ENCODE measurements around the gene WIPF1. TPM values are rescaled to one million over a fixed set of nuclear protein-coding genes. Genes with fewer than 3 reads are reported as not detected.

The WIPF1 gene
- total and polyA plus RNA-seq, 2 experiments from 2014 or later, result 8.3 to 16.7 TPM

DNA sequence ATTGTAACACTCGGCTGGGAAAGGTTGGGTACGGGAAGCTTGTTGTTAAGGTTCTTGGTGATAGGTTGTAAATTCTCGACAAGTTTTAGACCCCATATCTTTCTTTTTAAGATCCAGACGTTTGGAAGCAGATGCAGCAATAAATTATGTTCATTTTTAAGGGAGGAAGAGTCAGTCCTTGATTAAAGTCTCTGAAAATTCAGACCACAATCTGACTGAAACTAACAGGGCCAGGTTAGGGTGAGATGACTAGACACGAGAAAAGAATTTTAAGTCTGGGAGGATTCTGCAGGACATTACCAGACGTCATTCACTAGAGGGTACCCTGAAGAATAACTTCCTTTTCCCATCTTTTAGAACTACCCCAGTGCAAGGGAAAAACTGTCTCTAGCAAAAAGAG lies 16.1 kb downstream of the WIPF1 start:
- DNase-seq (ENCODE audit: low read depth in 1 of 2, low spot score in 1 of 2), result no peak
- Histone ChIP-seq H3K27ac (no peak overlapping the region), H3K9me3 (ENCODE audit: low read depth) (no peaks in the 10 kb centered on the region), H3K36me3 (no peaks in the 10 kb centered on the region), H3K4me3 (no peak overlapping the region), H3K27me3 (no peaks in the 10 kb centered on the region), H3K4me1 (ENCODE audit: low read depth) (peaks cover 4% of the 10 kb centered on the region)
- TF ChIP-seq CTCF (IDR thresholded peaks at IDR 0.05; ENCODE audit: low read depth, low read length), result no peak

GRCh38 chr2:174580951-174581350 lies 16.7 kb downstream of the WIPF1 start:
- Histone ChIP-seq H3K4me1 (ENCODE audit: low read depth) (peaks cover 4% of the 10 kb centered on the region), H3K9me3 (ENCODE audit: low read depth) (no peaks in the 10 kb centered on the region), H3K4me3 (no peak overlapping the region), H3K36me3 (no peaks in the 10 kb centered on the region), H3K27me3 (no peaks in the 10 kb centered on the region), H3K27ac (no peak overlapping the region)
- TF ChIP-seq CTCF (IDR thresholded peaks at IDR 0.05; ENCODE audit: low read depth, low read length), result no peak
- no peak for DNase-seq (ENCODE audit: low read depth in 1 of 2, low spot score in 1 of 2)

GRCh38 chr2:174577967-174578589 lies 19.5 kb downstream of the WIPF1 start:
- H3K9me3 ChIP-seq (ENCODE audit: low read depth), result no peaks in the 10 kb centered on the region
- H3K4me1 ChIP-seq (ENCODE audit: low read depth), result peaks cover 4% of the 10 kb centered on the region
- peak; percentile 81 for TF ChIP-seq CTCF (IDR thresholded peaks at IDR 0.05; ENCODE audit: low read depth, low read length)
- no peak overlapping the region for H3K4me3 ChIP-seq
- no peaks in the 10 kb centered on the region for H3K27me3 ChIP-seq
- peak; percentile 25 to 82 for DNase-seq (ENCODE audit: low read depth in 1 of 2, low spot score in 1 of 2)
- no peaks in the 10 kb centered on the region for H3K36me3 ChIP-seq
- no peak overlapping the region for H3K27ac ChIP-seq

- no peak for TF ChIP-seq CTCF (IDR thresholded peaks at IDR 0.05; ENCODE audit: low read depth, low read length)
- no peak overlapping the region for H3K27ac ChIP-seq
- H3K4me1 ChIP-seq (ENCODE audit: low read depth), result no peaks in the 10 kb centered on the region
- no peaks in the 10 kb centered on the region for H3K9me3 ChIP-seq (ENCODE audit: low read depth)
- H3K27me3 ChIP-seq, result no peaks in the 10 kb centered on the region
- H3K36me3 ChIP-seq, result peaks cover 3% of the 10 kb centered on the region
- H3K4me3 ChIP-seq, result no peak overlapping the region
- DNase-seq (ENCODE audit: low read depth in 1 of 2, low spot score in 1 of 2), result no peak
Observed at GRCh38 chr2:174575124-174575776, 22.4 kb downstream of the WIPF1 start.

DNA sequence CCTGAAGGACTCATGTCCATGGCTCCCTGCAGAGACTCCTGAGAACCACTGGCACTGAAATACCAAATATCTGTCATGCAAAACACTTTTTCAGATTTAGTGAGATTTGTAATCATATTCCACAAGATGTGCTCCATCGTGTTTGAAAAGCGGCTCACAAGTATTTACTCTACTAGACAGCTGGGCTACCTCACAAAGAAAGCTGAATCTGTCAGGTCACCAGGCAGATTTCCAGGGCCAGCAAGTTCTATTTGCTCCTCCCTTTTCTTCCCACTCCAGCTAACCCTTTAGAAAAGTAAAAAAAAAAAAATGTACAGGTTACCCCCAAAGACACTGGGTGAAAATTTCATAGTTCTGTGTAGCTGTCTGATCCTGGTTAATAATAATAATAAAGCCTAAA lies 22.9 kb downstream of the WIPF1 start:
- H3K9me3 ChIP-seq (ENCODE audit: low read depth), result no peaks in the 10 kb centered on the region
- no peak for TF ChIP-seq CTCF (IDR thresholded peaks at IDR 0.05; ENCODE audit: low read depth, low read length)
- DNase-seq (ENCODE audit: low read depth in 1 of 2, low spot score in 1 of 2), result peak in 1 of 2 donors; percentile 75
- H3K4me1 ChIP-seq (ENCODE audit: low read depth), result no peaks in the 10 kb centered on the region
- H3K36me3 ChIP-seq, result peaks cover 3% of the 10 kb centered on the region
- no peak overlapping the region for H3K27ac ChIP-seq
- H3K4me3 ChIP-seq, result no peak overlapping the region
- H3K27me3 ChIP-seq, result no peaks in the 10 kb centered on the region
